ENCODE measurements around the gene TMEM51.
A peak's percentile ranks its signal among the peaks of the same experiment; 100 is the strongest.

The TMEM51 gene, protein sequence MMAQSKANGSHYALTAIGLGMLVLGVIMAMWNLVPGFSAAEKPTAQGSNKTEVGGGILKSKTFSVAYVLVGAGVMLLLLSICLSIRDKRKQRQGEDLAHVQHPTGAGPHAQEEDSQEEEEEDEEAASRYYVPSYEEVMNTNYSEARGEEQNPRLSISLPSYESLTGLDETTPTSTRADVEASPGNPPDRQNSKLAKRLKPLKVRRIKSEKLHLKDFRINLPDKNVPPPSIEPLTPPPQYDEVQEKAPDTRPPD

DNA sequence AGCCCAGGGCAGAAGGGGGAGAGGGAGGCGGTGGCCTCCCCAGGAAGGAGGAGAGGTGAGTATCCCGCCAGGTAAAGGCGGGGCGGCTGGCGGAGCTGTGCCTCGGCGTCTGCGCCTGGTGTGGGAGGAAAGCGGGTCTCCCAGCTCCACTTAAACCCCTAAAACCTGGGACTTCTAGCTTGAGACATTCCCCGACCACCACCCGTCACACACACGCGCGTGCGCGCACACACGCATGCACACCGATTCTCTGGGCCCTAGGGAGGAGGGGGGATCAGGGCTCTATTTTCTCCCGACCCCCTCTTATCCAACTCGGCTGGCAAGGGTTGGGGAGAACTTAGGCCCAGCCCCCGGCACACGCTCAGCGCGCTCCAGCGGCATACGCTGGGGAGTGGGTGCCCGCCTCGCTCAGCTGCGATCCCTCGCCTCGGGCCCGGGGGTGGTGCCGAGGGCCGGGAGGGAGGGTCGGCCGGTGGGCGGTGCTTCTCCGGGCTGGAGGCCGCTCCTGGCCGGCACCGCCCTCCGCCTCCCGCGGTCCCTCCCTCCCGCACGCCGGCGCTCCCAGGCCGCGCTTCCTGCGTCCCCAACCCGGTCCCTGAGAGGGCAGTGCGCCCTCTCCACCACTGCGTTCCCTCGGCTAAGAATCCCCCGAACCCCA is at the start of gene TMEM51:
TMEM51 (plus strand) TSS at position 564 of the 658 bp plus-strand sequence. CDS start 61,341 bp downstream, outside the sequence.
- no peak for DNase-seq

GRCh38 chr1:15103906-15104305 is 49.6 kb upstream of the TMEM51 start:
- no peak for DNase-seq

DNA sequence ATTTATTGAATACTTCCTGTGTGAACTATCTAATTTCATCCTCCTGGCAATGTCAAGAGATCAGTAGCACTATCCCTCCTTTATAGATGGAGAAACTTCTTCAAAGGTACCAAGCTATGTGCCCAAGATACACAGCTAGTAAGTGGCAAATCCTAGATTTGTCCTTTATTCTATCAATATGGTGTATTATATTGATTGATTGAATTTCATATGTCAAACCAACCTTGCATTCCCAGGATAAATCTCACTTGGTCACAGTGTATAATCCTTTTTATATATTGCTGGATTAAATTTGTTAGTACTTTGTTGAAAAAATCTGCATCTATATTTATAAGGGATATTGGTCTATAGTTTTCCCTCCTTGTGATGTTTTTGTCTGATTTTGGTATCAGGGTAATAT is 48.8 kb upstream of the TMEM51 start:
- DNase-seq = no peak

DNA sequence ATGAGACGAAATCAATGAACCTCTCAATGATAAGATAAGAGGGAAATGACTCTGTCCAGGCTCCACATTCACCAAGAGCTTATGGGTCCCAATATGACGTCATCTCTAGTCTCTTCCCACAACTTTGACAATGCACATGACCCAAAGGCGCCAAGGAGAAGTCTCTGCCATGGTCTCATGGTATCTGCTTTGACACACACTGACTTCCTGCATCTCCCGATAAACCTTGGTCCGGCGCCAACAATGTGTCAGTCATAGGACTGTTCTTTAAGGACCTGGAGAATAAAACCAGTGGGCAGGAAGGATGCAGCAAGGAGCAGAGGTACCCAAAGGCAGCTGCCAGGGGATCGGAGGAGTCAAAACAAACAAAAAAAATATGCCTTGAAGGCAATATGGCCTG is 46.9 kb upstream of the TMEM51 start:
- DNase-seq = no peak

DNA sequence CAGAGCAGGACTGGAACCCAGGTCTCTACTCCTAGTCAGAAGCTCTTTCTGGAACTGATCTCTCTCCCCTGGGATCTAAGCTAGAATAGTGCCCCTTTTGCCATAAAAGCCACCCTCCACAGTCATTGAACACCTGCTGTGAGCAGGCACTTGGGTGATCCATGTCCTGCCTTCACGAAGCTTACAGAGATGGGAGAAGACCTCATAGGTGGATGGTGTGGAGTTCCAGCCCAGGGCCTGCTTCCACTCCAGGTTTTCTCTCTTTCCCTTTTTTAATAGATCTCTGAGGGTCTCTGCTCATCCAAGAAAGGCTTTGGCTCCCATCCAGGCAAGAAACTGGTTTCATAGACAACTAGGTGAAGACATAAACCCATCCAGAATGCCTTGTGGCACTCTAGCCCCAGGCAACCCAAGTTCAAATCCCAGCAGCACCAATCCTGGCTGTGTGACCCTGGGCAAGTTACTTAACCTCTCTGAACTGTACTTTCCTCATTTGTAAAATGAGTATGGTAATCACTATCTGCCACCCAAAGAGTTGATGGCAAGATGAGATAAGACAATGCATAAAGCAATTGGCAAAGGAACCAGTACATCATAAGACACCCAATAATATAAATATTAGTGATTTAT is 46.4 kb upstream of the TMEM51 start:
- no peak for DNase-seq

GRCh38 chr1:15107911-15108310 is 45.6 kb upstream of the TMEM51 start:
- DNase-seq = no peak

- no peak for DNase-seq
Measured at GRCh38 chr1:15110128-15110866, 43.2 kb upstream of the TMEM51 start.

DNA sequence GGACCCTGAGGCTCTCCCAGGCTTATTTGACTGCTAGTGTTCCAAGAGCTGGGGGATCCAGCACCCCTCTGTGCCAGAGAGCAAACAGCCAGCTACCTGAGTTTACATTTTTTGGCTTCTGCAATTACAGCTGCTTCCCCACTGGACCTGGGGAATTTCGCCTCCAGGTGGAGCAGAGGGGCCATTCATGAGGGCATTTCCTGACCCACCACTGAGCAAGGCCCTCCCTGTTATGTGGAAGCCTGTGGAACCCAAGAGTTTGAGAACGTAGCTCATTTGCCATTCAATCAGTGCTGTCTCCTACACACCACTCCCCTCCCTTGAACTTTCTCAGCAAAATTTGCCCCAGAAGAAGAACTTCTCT is 42.7 kb upstream of the TMEM51 start:
- DNase-seq = no peak

GRCh38 chr1:15113146-15113545 is 40.4 kb upstream of the TMEM51 start:
- DNase-seq = no peak

DNA sequence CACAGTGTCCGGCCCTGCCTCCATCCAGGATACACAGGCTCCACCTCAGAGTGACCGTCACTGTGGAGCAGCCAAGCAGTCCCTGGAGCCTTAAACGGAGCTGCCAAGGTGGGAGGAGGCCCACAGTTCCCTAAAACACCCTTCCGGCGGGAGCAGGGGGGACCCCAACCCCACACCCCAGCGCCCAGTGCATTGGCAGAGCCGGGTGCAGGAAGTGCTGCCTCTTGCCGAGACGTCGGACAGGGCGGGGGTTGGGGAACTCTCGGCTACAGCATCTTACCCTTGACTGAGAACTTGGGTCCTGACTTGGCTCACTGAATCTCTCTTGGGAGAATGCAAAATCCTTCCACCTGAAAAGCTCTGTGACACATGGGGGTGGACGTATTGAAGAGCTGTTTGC is 38.7 kb upstream of the TMEM51 start:
- DNase-seq = no peak

GRCh38 chr1:15115542-15116330 is 37.8 kb upstream of the TMEM51 start:
- no peak for DNase-seq

DNA sequence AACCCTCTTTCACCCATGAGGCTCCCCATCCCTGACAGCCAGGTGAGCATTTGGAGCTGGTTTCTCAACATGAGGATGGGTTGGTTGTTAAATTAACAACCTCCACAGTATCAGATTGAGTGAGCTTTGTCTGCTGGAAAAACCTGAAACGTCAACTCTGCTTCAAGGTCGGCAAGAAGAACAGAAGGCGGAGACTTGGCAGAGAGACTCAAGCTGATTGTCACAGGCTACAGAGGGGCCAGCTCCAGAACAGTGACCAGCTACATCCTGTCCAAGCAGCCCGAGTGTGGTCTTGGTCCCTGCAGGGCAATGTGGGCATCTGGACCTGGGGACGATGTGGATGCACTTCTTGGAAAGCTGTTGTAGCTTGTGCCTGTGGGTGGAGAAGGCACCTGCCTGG is 36.6 kb upstream of the TMEM51 start:
- DNase-seq = no peak

DNA sequence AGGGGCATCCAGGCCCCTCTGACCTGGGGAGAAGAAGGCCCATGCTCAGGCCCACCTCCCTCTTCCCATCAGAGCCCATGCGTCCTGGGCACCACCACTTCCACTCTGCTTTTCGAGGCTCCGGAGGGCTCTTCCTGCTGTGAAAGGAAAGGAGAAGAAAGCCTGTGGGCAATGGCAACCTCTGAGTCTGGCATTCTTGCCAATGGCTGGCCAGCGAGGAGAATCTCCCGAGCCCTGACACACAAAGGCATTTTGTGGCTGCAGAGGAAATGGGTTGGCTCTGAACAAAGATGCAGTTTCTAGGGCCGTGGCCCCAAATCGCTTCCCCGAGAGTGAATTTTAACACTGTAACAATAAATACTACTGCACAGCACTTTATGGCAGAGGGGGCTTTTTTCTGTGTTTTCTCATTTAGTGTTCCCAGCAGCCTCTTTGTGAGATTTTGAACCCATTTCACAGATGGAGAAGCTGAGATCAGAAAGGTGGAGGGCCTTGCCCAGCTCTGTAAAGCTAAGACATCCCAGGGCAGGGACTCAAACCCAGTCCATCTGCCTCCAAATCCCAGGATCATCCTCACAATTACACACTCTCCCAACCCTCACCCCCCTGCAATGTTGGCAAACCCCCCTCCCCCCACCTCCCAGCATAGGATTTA is 35.7 kb upstream of the TMEM51 start:
- no peak for DNase-seq

- DNase-seq = no peak
Measured at GRCh38 chr1:15118579-15118978, 35.0 kb upstream of the TMEM51 start.

- DNase-seq = no peak
Measured at GRCh38 chr1:15120251-15120945, 33.1 kb upstream of the TMEM51 start.

GRCh38 chr1:15122331-15122730 is 31.2 kb upstream of the TMEM51 start:
- no peak for DNase-seq

DNA sequence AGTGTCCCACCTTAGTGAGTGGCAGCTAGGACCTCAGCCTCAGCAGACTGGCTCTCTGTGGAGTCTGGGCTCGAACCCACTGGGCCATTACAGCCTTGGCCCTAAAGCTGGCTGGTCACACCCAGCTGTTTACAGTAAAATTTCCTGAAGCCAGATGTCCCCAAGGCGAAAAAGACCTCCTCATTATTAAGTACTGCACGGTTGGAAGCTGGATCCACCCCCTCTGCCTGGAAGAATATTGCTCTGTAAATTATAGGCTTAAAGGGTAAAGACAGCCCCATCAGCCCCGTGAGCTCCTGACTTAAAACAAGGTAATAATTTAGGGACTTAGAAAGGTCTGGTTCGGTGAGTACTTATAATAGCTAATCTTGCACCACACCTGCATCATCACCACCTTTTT is 30.3 kb upstream of the TMEM51 start:
- DNase-seq = peak; percentile 42

DNA sequence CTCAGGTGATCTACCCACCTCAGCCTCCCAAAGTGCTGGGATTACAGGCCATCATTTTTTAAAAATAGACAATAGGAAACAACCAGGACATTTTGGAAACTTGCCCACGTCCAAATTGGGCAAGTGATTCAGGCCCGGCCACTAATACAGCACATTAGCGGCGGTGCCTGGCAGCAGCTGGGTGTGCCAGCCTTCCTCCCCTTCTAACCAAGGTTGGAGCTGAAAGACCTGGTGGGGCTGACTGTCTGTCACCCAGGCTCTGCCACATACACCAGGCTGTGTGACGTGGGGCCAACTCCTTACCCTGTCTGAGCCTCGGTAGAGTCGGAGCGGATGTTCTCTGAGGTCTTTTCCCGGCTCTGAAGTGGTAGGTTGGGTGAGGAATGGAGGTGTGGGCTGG is 29.6 kb upstream of the TMEM51 start:
- no peak for DNase-seq

GRCh38 chr1:15124362-15125100 is 29.0 kb upstream of the TMEM51 start:
- DNase-seq = no peak

- no peak for DNase-seq
Measured at GRCh38 chr1:15125101-15125745, 28.3 kb upstream of the TMEM51 start.

Data from NCI-H1417 treated with DMSO at 0.1 percent for 48 hours (cell line).